Measurements from ENCODE around the gene CENPP. TPM values are rescaled to one million over a fixed set of nuclear protein-coding genes. Genes with fewer than 3 reads are reported as not detected.

The CENPP gene
- total and polyA plus RNA-seq, 2 donors from 2014 or later, result 1.2 to 4.2 TPM

- Histone ChIP-seq H3K9me3 (ENCODE audit: control insufficient read depth in 2 of 3, insufficient read depth in 1 of 3, low read length in 3 of 3) (no peaks in the 10 kb centered on the region), H3K4me1 (ENCODE audit: control insufficient read depth in 2 of 3, insufficient read depth in 2 of 3, low read depth in 1 of 3, low read length in 3 of 3) (peaks cover 0 to 2% (median 0%) of the 10 kb centered on the region in 3 donors), H3K4me3 (ENCODE audit: low read length in 3 of 3) (no peak overlapping the region), H3K36me3 (ENCODE audit: control insufficient read depth in 2 of 3, insufficient read depth in 3 of 3, low read length in 3 of 3) (peaks cover 8 to 47% (median 21%) of the 10 kb centered on the region in 3 donors), H3K27ac (ENCODE audit: low read depth in 2 of 2, low read length in 2 of 2) (no peak overlapping the region), H3K27me3 (ENCODE audit: control insufficient read depth, insufficient read depth, low read length) (no peaks in the 10 kb centered on the region), H3K9ac (ENCODE audit: low read length in 3 of 3) (no peak overlapping the region)
- no peak for DNase-seq
- no peak for FAIRE-seq
- no peak for TF ChIP-seq CTCF (IDR thresholded peaks at IDR 0.05; ENCODE audit: borderline replicate concordance, extremely low read depth, insufficient read depth)
- intact Hi-C loops (cut with DNase I), result no loop called here
Observed at GRCh38 chr9:92279302-92279701, 46.5 kb upstream of the CENPP start.

GRCh38 chr9:92289708-92290390 lies 35.9 kb upstream of the CENPP start:
- no peak overlapping the region for H3K4me3 ChIP-seq (ENCODE audit: low read length in 3 of 3)
- TF ChIP-seq CTCF (IDR thresholded peaks at IDR 0.05; ENCODE audit: borderline replicate concordance, extremely low read depth, insufficient read depth), result no peak
- H3K9ac ChIP-seq (ENCODE audit: low read length in 3 of 3), result no peak overlapping the region
- H3K27ac ChIP-seq (ENCODE audit: low read depth in 2 of 2, low read length in 2 of 2), result no peak overlapping the region
- H3K36me3 ChIP-seq (ENCODE audit: control insufficient read depth in 2 of 3, insufficient read depth in 3 of 3, low read length in 3 of 3), result peaks cover 2 to 17% (median 4%) of the 10 kb centered on the region in 3 donors
- intact Hi-C loops (cut with DNase I), result no loop called here
- FAIRE-seq (no peak), DNase-seq (no peak)
- H3K27me3 ChIP-seq (ENCODE audit: control insufficient read depth, insufficient read depth, low read length), result no peaks in the 10 kb centered on the region
- H3K4me1 ChIP-seq (ENCODE audit: control insufficient read depth in 2 of 3, insufficient read depth in 2 of 3, low read depth in 1 of 3, low read length in 3 of 3), result peaks cover 0 to 15% (median 7%) of the 10 kb centered on the region in 3 donors
- no peaks in the 10 kb centered on the region for H3K9me3 ChIP-seq (ENCODE audit: control insufficient read depth in 2 of 3, insufficient read depth in 1 of 3, low read length in 3 of 3)

GRCh38 chr9:92290785-92291429 lies 34.8 kb upstream of the CENPP start:
- Histone ChIP-seq H3K4me1 (ENCODE audit: control insufficient read depth in 2 of 3, insufficient read depth in 2 of 3, low read depth in 1 of 3, low read length in 3 of 3) (peaks cover 0 to 15% (median 7%) of the 10 kb centered on the region in 3 donors), H3K27ac (ENCODE audit: low read depth in 2 of 2, low read length in 2 of 2) (no peak overlapping the region), H3K9me3 (ENCODE audit: control insufficient read depth in 2 of 3, insufficient read depth in 1 of 3, low read length in 3 of 3) (no peaks in the 10 kb centered on the region), H3K36me3 (ENCODE audit: control insufficient read depth in 2 of 3, insufficient read depth in 3 of 3, low read length in 3 of 3) (peaks cover 2 to 9% (median 4%) of the 10 kb centered on the region in 3 donors), H3K27me3 (ENCODE audit: control insufficient read depth, insufficient read depth, low read length) (no peaks in the 10 kb centered on the region), H3K9ac (ENCODE audit: low read length in 3 of 3) (no peak overlapping the region), H3K4me3 (ENCODE audit: low read length in 3 of 3) (no peak overlapping the region)
- intact Hi-C loops (cut with DNase I), result no loop called here
- DNase-seq (no peak), FAIRE-seq (no peak)
- TF ChIP-seq CTCF (IDR thresholded peaks at IDR 0.05; ENCODE audit: borderline replicate concordance, extremely low read depth, insufficient read depth), result no peak

All from kidney (tissue), 14 donors.